Keratinocyte (primary cell): ENCODE measurements around the gene MYL4. TPM values are rescaled to one million over a fixed set of nuclear protein-coding genes. Genes with fewer than 3 reads are reported as not detected.

Experiments used
- DNase-seq: peaks from one replicate; pipeline ENCODE4 v3.0.0-alpha.2; 2011; ENCODE audit warnings: low read depth, missing footprints, low spot score
- FAIRE-seq: peaks from 2 replicates; lab custom pipeline; 2011; peaks lifted over from hg19 to GRCh38; lab: Jason Lieb, UNC
- H2AFZ ChIP-seq: 2 replicates; pipeline ENCODE4 v1.6.0; 2012; ENCODE audit warnings: low read length, control low read depth, inconsistent platforms; ENCODE audit not compliant: control insufficient read depth
- H3K27ac ChIP-seq: 2 replicates; pipeline ENCODE4 v1.5.1; 2011; ENCODE audit warnings: low read length; ENCODE audit not compliant: control insufficient read depth, insufficient read depth
- H3K27me3 ChIP-seq: 3 replicates; pipeline ENCODE4 v1.6.0; 2011; ENCODE audit warnings: low read length; ENCODE audit not compliant: control insufficient read depth, insufficient read depth; ENCODE audit errors: extremely low read depth
- H3K36me3 ChIP-seq, 2 experiments: 2 replicates in 1 of 2; 3 replicates in 1 of 2; pipeline ENCODE4 v1.5.1; 2011; ENCODE audit warnings: low read length in 2 of 2, mild to moderate bottlenecking in 1 of 2; ENCODE audit not compliant: control insufficient read depth in 2 of 2, insufficient read depth in 2 of 2; ENCODE audit errors: extremely low read depth in 1 of 2
- H3K4me1 ChIP-seq: 3 replicates; pipeline ENCODE4 v1.5.1; 2011; ENCODE audit warnings: low read length; ENCODE audit not compliant: control insufficient read depth, insufficient read depth; ENCODE audit errors: extremely low read depth
- H3K4me2 ChIP-seq: 3 replicates; pipeline ENCODE4 v1.6.0; 2011; ENCODE audit warnings: low read depth, low read length; ENCODE audit not compliant: control insufficient read depth, insufficient read depth; ENCODE audit errors: extremely low read depth
- H3K4me3 ChIP-seq, 3 experiments: fragments of 200-600 bp in 1 of 3; sonication (generic) in 1 of 3; 2 replicates in 2 of 3; 3 replicates in 1 of 3; pipeline ENCODE4 v1.5.1; 2011 to 2016; ENCODE audit warnings: low read length in 3 of 3, mild to moderate bottlenecking in 3 of 3, control low read depth in 2 of 3, inconsistent platforms in 1 of 3, low read depth in 1 of 3, mixed read lengths in 1 of 3, mixed run types in 1 of 3, moderate library complexity in 1 of 3; ENCODE audit not compliant: control insufficient read depth in 2 of 3, insufficient read depth in 2 of 3; ENCODE audit errors: extremely low read depth in 1 of 3
- H3K79me2 ChIP-seq: 2 replicates; pipeline ENCODE4 v1.6.0; 2012; ENCODE audit warnings: low read length; ENCODE audit not compliant: control insufficient read depth, insufficient read depth
- H3K9ac ChIP-seq: 3 replicates; pipeline ENCODE4 v1.6.0; 2011; ENCODE audit warnings: low read length; ENCODE audit not compliant: control insufficient read depth, insufficient read depth; ENCODE audit errors: extremely low read depth
- H3K9me1 ChIP-seq: 3 replicates; pipeline ENCODE4 v1.6.0; 2011; ENCODE audit warnings: low read length; ENCODE audit not compliant: control insufficient read depth, insufficient read depth; ENCODE audit errors: extremely low read depth
- H3K9me3 ChIP-seq: 2 replicates; pipeline ENCODE4 v1.5.1; 2012; ENCODE audit warnings: low read depth, low read length; ENCODE audit not compliant: control insufficient read depth
- H4K20me1 ChIP-seq: 3 replicates; pipeline ENCODE4 v1.6.0; 2011; ENCODE audit warnings: low read length; ENCODE audit not compliant: control insufficient read depth, insufficient read depth; ENCODE audit errors: extremely low read depth
- EZH2 ChIP-seq: IDR thresholded peaks from one replicate; pipeline ENCODE4 v1.6.1; 2012; ENCODE audit warnings: inconsistent platforms, mild to moderate bottlenecking, low read length, moderate library complexity
- dilution Hi-C: fragments of 300-500 bp; cut with MboI; formaldehyde crosslinking; loops from one replicate; pipeline ENCODE4 v1.7.0; 2020; ENCODE audit warnings: low sequenced_read_pairs; ENCODE audit not compliant: extremely low pct_ligation_motif_present
- polyA plus RNA-seq, 5 experiments: library from polyadenylated mRNA; depleted of rRNA in 3 of 5; stranded (reverse) in 3 of 5; stranded (forward) in 1 of 5; unstranded in 1 of 5; fragments of >200 nt; gene quantifications; 1 replicate in 1 of 5; 2 replicates in 3 of 5; 3 replicates in 1 of 5; pipeline versions ENCODE4 v1.2.1 to v1.2.3, GENCODE V29; 2011 to 2012; ENCODE audit warnings: missing spikeins in 2 of 5, low read depth in 1 of 5, low replicate concordance in 1 of 5
- TF ChIP-seq, protein P1 (sequence below), 3 experiments: IDR thresholded peaks in 1 of 3; conservative IDR thresholded peaks in 1 of 3; optimal IDR thresholded peaks in 1 of 3; 2 replicates in 2 of 3; 3 replicates in 1 of 3; pipeline versions ENCODE3 to v1.5.1; 2011; ENCODE audit warnings: low read length in 3 of 3, mild to moderate bottlenecking in 3 of 3, moderate library complexity in 2 of 3, control low read depth in 1 of 3, inconsistent platforms in 1 of 3; ENCODE audit not compliant: insufficient read depth in 2 of 3; ENCODE audit errors: extremely low read depth in 1 of 3

Gene MYL4
- polyA plus RNA-seq, 1 donor (not counting 4 experiments of a cell fraction or from before 2014, with no cell fraction given), result not detected

DNA sequence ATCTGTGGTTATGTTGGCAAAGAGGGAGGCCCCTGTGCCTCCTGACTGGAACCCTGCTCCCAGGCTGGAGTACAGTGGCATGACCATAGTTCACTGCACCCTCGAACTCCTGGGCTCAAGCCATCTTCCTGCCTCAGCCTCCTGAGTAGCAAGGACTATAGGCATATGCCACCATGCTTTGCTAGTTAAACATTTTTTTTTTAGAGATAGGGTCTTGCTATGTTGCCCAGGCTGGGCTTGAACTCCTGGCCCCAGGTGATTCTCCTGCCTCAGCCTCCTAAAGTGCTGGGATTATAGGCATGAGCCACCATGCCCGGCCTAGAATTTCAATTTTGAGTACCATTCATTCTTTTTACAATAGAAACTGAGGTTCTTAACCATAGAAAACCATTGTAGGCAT, 23.3 kb downstream of the MYL4 start:
- H3K4me2 ChIP-seq, result no peak overlapping the region
- TF ChIP-seq EZH2, result no peak
- TF ChIP-seq, protein P1, sequence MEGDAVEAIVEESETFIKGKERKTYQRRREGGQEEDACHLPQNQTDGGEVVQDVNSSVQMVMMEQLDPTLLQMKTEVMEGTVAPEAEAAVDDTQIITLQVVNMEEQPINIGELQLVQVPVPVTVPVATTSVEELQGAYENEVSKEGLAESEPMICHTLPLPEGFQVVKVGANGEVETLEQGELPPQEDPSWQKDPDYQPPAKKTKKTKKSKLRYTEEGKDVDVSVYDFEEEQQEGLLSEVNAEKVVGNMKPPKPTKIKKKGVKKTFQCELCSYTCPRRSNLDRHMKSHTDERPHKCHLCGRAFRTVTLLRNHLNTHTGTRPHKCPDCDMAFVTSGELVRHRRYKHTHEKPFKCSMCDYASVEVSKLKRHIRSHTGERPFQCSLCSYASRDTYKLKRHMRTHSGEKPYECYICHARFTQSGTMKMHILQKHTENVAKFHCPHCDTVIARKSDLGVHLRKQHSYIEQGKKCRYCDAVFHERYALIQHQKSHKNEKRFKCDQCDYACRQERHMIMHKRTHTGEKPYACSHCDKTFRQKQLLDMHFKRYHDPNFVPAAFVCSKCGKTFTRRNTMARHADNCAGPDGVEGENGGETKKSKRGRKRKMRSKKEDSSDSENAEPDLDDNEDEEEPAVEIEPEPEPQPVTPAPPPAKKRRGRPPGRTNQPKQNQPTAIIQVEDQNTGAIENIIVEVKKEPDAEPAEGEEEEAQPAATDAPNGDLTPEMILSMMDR (optimal IDR thresholded peaks at IDR 0.05 in 1 of 3, IDR thresholded peaks at IDR 0.05 in 1 of 3, conservative IDR thresholded peaks at IDR 0.05 in 1 of 3; ENCODE audit: extremely low read depth in 1 of 3, insufficient read depth in 2 of 3, low read length in 3 of 3), result no peak
- FAIRE-seq (no peak), DNase-seq (no peak)
- H3K9me1 ChIP-seq, result no peaks in the 10 kb centered on the region
- H4K20me1 ChIP-seq, result no peaks in the 10 kb centered on the region
- H3K27ac ChIP-seq, result no peak overlapping the region
- H3K9ac ChIP-seq, result no peak overlapping the region
- no peak overlapping the region for H2AFZ ChIP-seq
- peaks cover 5% of the 10 kb centered on the region for H3K4me1 ChIP-seq
- H3K4me3 ChIP-seq, result no peak overlapping the region
- dilution Hi-C loops, result no loop called here
- H3K9me3 ChIP-seq, result peaks cover 2% of the 10 kb centered on the region
- peaks cover 9% of the 10 kb centered on the region for H3K27me3 ChIP-seq
- no peaks in the 10 kb centered on the region for H3K36me3 ChIP-seq
- H3K79me2 ChIP-seq, result no peaks in the 10 kb centered on the region

DNA sequence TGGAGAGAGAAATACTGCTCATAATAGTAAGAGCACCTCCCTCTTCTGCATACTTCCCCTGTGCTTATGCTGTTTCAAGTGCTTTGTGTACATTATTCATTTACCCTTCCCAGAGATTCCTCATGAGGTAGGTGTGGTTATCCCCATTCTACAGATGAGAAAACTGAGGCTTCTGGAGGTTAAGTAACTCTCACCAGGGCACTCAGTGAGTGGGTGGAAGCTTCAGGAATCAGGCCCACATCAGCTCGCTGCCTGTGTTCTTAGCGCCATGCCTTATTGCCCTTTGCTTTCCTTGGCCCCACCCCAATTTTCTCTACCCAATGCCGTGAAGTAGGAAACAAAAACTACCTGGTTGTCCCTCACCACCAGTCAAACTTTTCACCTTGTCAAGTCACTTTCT, 26.4 kb downstream of the MYL4 start:
- no peak overlapping the region for H2AFZ ChIP-seq
- no peak overlapping the region for H3K9ac ChIP-seq
- no peak for FAIRE-seq
- no peaks in the 10 kb centered on the region for H4K20me1 ChIP-seq
- peaks cover 13% of the 10 kb centered on the region for H3K4me1 ChIP-seq
- H3K79me2 ChIP-seq, result no peaks in the 10 kb centered on the region
- DNase-seq, result no peak
- no peaks in the 10 kb centered on the region for H3K9me1 ChIP-seq
- no peak for TF ChIP-seq EZH2
- TF ChIP-seq, protein P1 (optimal IDR thresholded peaks at IDR 0.05 in 1 of 3, IDR thresholded peaks at IDR 0.05 in 1 of 3, conservative IDR thresholded peaks at IDR 0.05 in 1 of 3; ENCODE audit: extremely low read depth in 1 of 3, insufficient read depth in 2 of 3, low read length in 3 of 3), result no peak
- H3K27me3 ChIP-seq, result peaks cover 6% of the 10 kb centered on the region
- dilution Hi-C loops, result no loop called here
- no peak overlapping the region for H3K27ac ChIP-seq
- H3K9me3 ChIP-seq, result peaks cover 3% of the 10 kb centered on the region
- no peaks in the 10 kb centered on the region for H3K36me3 ChIP-seq
- H3K4me3 ChIP-seq, result no peak overlapping the region
- no peak overlapping the region for H3K4me2 ChIP-seq
